Measurements from ENCODE around the gene CRELD2. TPM values are rescaled to one million over a fixed set of nuclear protein-coding genes. Genes with fewer than 3 reads are reported as not detected.

CRELD2 gene
- total and polyA plus RNA-seq, 2 of the 8 experiments (the other 6 are each of a cell fraction or from before 2014, with no cell fraction given): 24.5 to 36.6 TPM

DNA sequence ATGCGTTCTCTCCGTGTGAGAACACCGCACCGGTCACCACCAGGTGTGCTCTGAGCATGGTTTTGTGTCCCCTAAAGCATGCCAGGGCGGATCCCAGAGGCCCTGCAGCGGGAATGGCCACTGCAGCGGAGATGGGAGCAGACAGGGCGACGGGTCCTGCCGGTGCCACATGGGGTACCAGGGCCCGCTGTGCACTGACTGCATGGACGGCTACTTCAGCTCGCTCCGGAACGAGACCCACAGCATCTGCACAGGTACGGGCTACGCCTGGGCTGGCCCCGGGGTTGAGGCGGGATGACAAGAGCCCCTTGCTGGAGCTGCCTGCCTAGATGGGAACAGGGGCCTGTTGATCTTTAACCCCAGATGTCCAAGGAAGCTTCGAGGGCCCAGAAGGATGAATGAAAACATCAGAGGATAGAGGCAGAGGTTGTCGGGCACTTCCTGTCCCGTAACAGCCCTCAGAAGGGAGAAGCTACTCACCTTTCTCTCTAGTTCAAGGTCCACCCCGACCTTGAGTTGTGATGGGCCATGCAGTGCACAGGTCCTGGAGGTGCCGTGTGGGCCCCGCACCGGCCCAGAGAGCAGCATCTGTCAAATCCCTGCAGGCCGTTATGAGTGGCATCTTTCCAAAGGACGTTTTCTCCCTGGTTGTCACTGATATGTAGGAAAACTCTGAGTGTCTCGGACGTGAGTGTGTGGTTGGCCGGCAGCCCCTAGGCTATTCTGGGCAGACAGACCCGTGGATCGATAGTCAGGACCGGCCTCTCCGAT is 3.3 kb downstream of the CRELD2 start:
- Histone ChIP-seq H2BK15ac (ENCODE audit: low read length) (no peak overlapping the region), H3K23ac (ENCODE audit: insufficient read length) (no peak overlapping the region), H2AK5ac (ENCODE audit: low read depth, low read length) (no peak overlapping the region), H3K4me3 (ENCODE audit: extremely low read depth in 1 of 4, insufficient read depth in 2 of 4, low read depth in 3 of 4, low read length in 4 of 4) (no peak overlapping the region), H3K79me2 (ENCODE audit: control insufficient read depth in 1 of 2, insufficient read depth in 2 of 2, low read length in 2 of 2) (peaks cover 0 to 5% of the 10 kb centered on the region in 2 experiments; a peak in 1 of 4 replicates), H2BK120ac (replicated peaks; ENCODE audit: low read depth, low read length) (no peak overlapping the region), H2BK20ac (ENCODE audit: low read length) (no peak overlapping the region), H3K23me2 (ENCODE audit: low read depth, low read length) (peaks cover 9% of the 10 kb centered on the region; the same call in 1 of the 2 replicates), H2BK12ac (ENCODE audit: low read depth, low read length) (0 out of 2 replicates have a peak overlapping the region, but pooled peaks have one; percentile 12), H3K18ac (ENCODE audit: extremely low read depth, low read length) (no peak overlapping the region), H2BK5ac (ENCODE audit: low read depth, low read length) (0 out of 2 replicates have a peak overlapping the region, but pooled peaks have one; percentile 9), H3K4me1 (replicated peaks in 1 of 4; ENCODE audit: control insufficient read depth in 3 of 4, insufficient read depth in 4 of 4, low read length in 3 of 4) (peaks cover 0 to 10% (median 1%) of the 10 kb centered on the region in 4 experiments; a peak in 5 of 7 replicates), H2AFZ (ENCODE audit: low read length) (no peak overlapping the region), H4K5ac (ENCODE audit: insufficient read length, low read depth, low read length) (no peak overlapping the region), H3K4me2 (ENCODE audit: insufficient read depth in 1 of 2, low read depth in 2 of 2, low read length in 2 of 2) (no peak overlapping the region), H4K8ac (ENCODE audit: extremely low read depth, insufficient read depth, low read length) (no peak overlapping the region; the same call in 1 of the 2 replicates), H3K14ac (ENCODE audit: insufficient read length) (no peak overlapping the region), H3K9me3 (ENCODE audit: insufficient read depth in 2 of 2, low read depth in 1 of 2, low read length in 1 of 2) (no peaks in the 10 kb centered on the region), H3K9ac (replicated peaks in 1 of 4; ENCODE audit: extremely low read depth in 1 of 4, low read depth in 3 of 4, low read length in 3 of 4) (no peak overlapping the region), H3K36me3 (ENCODE audit: control insufficient read depth in 2 of 4, insufficient read depth in 4 of 4, low read length in 3 of 4) (peaks cover 0 to 3% (median 2%) of the 10 kb centered on the region in 4 experiments; a peak in 1 of 8 replicates), H3K79me1 (ENCODE audit: low read depth, low read length) (peaks cover 3% of the 10 kb centered on the region; the same call in 1 of the 2 replicates), H3K4ac (replicated peaks; ENCODE audit: insufficient read length, low read depth, low read length) (no peak overlapping the region), H3K56ac (replicated peaks; ENCODE audit: insufficient read length, low read depth, low read length) (no peak overlapping the region), H3K27ac (ENCODE audit: low read depth, low read length) (no peak overlapping the region; the same call in 1 of the 2 replicates), H4K91ac (replicated peaks; ENCODE audit: insufficient read length, low read length) (no peak overlapping the region), H3K27me3 (replicated peaks in 1 of 4; ENCODE audit: control insufficient read depth in 3 of 4, extremely low read depth in 1 of 4, insufficient read depth in 3 of 4, low read length in 3 of 4) (no peaks in the 10 kb centered on the region; a peak in 2 of 7 replicates), H4K20me1 (replicated peaks in 1 of 2; ENCODE audit: control insufficient read depth in 1 of 2, insufficient read depth in 2 of 2, low read length in 2 of 2) (peaks cover 2 to 3% of the 10 kb centered on the region in 2 experiments)
- DNase-seq (ENCODE audit: low read depth in 1 of 2, low spot score in 2 of 2): no peak
- WGBS, 2 experiments (ENCODE audit: extremely low coverage in 1 of 2, insufficient coverage in 1 of 2, insufficient read length in 1 of 2, insufficient replicate concordance in 2 of 2, low coverage in 1 of 2, low lambda C conversion rate in 2 of 2, missing lambda C conversion rate in 1 of 2): 94% methylated on average over 33 of the region's 35 CpGs; no CpG with 5 or more reads in 1 of the 2 experiments
- ChIA-PET POLR2A (ENCODE audit: partially characterized antibody) (interaction anchor here (0.6 kb wide), 1 partner anchor 9 kb away, joined by 5 read pairs; no protein-coding TSS in a partner anchor), CTCF (ENCODE audit: partially characterized antibody) (interaction anchor here (0.7 to 2.0 kb wide), 2 partner anchors 9 to 109 kb away, joined by 3 to 7 read pairs; no protein-coding TSS in a partner anchor)
- no peak for FAIRE-seq
- TF ChIP-seq SIX5 (IDR thresholded peaks at IDR 0.05; ENCODE audit: low read depth, low read length) (no peak), RNF2 (IDR thresholded peaks at IDR 0.05; ENCODE audit: borderline replicate concordance, low read depth, low read length, missing control alignments, poor library complexity, severe bottlenecking) (no peak), MAFK (IDR thresholded peaks at IDR 0.05; ENCODE audit: low read depth, low read length) (no peak), JUND (IDR thresholded peaks at IDR 0.05; ENCODE audit: low read length) (no peak), CBX5 (IDR thresholded peaks at IDR 0.05; ENCODE audit: low read depth, low read length) (no peak), ASH2L (IDR thresholded peaks at IDR 0.05; ENCODE audit: low read length) (no peak), BACH1 (IDR thresholded peaks at IDR 0.05; ENCODE audit: low read length) (no peak), ZNF274 (IDR thresholded peaks at IDR 0.05; ENCODE audit: borderline replicate concordance, extremely low read depth, low read length) (no peak)
- TF ChIP-seq, protein P1, sequence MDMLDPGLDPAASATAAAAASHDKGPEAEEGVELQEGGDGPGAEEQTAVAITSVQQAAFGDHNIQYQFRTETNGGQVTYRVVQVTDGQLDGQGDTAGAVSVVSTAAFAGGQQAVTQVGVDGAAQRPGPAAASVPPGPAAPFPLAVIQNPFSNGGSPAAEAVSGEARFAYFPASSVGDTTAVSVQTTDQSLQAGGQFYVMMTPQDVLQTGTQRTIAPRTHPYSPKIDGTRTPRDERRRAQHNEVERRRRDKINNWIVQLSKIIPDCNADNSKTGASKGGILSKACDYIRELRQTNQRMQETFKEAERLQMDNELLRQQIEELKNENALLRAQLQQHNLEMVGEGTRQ (IDR thresholded peaks at IDR 0.05; ENCODE audit: low read length): no peak
- TF ChIP-seq, protein P2, sequence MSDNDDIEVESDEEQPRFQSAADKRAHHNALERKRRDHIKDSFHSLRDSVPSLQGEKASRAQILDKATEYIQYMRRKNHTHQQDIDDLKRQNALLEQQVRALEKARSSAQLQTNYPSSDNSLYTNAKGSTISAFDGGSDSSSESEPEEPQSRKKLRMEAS (IDR thresholded peaks at IDR 0.05): no peak
